ENCODE results near the gene NRP2.

NRP2 gene

DNA sequence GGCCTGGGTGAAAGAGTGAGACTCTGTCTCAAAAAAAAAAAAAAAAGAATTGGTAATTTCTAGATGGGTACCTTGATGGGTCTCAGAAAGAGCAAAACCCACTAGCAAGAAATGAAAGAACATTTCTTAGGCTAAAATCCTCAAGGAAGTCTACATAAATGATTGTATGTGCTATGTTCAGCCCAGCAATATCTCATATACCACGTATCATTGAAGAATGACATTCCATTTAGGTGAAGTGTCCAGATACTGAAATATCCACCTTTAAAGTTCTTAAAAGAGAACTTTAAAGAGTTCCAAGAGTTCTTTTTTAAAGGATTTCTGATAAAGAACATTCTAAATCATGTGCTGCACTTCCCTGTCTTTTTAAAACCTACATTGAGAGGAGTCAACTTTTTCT is 19.2 kb downstream of the NRP2 start:
- TF ChIP-seq GATA3 (IDR thresholded peaks at IDR 0.05; ENCODE audit: low read depth, low read length) (no peak), GATA2 (IDR thresholded peaks at IDR 0.05; ENCODE audit: low read depth, low read length) (no peak)

DNA sequence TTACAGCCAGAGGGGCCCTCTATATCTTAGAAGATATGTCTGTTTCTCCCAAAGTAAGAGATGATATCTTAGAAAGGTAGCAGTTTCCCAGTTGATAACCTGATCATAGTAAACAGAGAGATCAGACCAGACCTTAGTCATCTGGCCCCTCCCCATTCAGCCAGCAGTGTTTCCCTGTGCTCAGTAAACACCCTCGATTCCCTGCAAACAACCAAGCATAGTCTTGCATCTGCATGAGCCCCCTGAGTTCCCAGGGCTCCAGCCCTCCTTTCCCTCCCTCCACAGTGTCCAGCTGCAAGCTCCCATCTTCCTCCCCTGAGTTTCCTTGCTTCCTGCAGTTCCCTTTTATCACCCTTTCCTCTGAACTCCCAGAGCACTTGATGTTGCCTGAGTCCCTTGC is 20.3 kb downstream of the NRP2 start:
- no peak for TF ChIP-seq GATA2 (IDR thresholded peaks at IDR 0.05; ENCODE audit: low read depth, low read length)
- no peak for TF ChIP-seq GATA3 (IDR thresholded peaks at IDR 0.05; ENCODE audit: low read depth, low read length)

GRCh38 chr2:205703471-205704126 is 21.3 kb downstream of the NRP2 start:
- TF ChIP-seq GATA2 (IDR thresholded peaks at IDR 0.05; ENCODE audit: low read depth, low read length): no peak
- TF ChIP-seq GATA3 (IDR thresholded peaks at IDR 0.05; ENCODE audit: low read depth, low read length): no peak

DNA sequence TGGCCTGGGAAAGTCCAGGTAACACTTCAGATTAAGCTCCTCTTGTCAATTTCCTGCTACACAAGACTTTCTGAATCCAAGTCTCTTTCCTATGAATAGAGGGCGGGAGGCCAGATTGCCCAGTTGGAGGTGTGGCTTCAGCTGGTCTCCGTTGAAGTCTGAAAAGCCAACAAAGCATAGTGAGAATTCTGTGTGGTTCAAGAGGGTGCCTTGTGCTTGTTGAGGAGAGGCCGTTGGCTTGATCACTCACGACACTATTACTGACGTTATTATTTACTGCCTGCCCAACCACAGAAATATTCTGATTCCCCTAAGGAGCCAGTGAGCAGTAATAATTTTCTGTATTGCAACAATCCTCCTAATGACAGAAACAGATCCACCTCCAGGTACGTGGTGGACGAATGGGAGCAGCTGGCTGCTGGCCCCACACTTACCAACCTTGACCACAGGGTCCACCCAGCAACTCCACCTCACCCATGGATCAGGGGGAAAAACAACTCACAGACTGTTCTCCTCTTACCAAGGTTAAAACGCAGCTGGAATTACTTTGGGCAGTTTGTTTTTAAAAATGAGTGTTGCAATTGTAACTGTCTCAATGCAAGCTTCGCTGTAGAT is 21.9 kb downstream of the NRP2 start:
- TF ChIP-seq GATA2 (IDR thresholded peaks at IDR 0.05; ENCODE audit: low read depth, low read length) (no peak), GATA3 (IDR thresholded peaks at IDR 0.05; ENCODE audit: low read depth, low read length) (no peak)

DNA sequence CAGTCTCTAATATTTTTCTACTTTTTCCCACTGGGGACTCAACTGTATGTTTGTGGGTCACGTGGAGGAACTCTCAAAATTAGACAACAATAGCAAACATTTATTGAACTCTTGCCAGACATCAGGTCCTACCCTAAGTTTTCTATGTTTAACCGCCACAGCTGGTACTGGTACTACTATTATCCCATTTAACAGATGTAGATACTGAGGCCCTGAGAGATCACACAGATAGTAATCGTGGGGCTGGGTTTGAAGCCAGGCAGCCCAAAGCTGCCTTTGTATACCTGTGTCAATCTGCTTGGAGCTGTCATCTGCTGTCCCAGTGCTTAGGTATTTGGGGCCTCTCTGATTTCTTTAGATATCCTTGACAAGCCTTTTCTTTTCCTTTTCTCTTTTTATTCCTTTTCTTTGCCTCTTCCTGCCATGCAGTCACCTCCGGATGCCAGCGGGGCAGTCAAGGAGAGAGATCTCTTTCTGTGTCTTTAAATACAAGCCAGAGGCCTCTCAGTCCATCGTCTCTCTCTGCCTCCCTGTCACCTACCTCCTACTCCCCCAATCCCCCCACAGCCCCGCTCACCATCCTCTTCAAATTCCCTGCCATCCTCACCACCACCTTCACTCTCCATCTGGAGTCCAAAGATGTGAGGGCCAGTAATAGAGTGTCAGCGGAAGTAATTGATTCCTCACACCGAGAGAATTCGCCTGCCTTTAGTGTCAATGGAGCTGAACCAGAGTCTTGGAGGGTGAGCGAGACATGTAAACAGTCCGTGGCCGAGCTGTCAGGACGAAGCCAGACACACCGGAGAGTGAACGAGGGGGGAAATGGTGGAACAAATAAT is 23.4 kb downstream of the NRP2 start:
- no peak for TF ChIP-seq GATA3 (IDR thresholded peaks at IDR 0.05; ENCODE audit: low read depth, low read length)
- TF ChIP-seq GATA2 (IDR thresholded peaks at IDR 0.05; ENCODE audit: low read depth, low read length): no peak

- TF ChIP-seq GATA2 (IDR thresholded peaks at IDR 0.05; ENCODE audit: low read depth, low read length) (no peak), GATA3 (IDR thresholded peaks at IDR 0.05; ENCODE audit: low read depth, low read length) (no peak)
Measured at GRCh38 chr2:205706769-205707381, 24.6 kb downstream of the NRP2 start.

GRCh38 chr2:205708231-205708631 is 25.9 kb downstream of the NRP2 start:
- TF ChIP-seq GATA3 (IDR thresholded peaks at IDR 0.05; ENCODE audit: low read depth, low read length) (no peak), GATA2 (IDR thresholded peaks at IDR 0.05; ENCODE audit: low read depth, low read length) (no peak)

DNA sequence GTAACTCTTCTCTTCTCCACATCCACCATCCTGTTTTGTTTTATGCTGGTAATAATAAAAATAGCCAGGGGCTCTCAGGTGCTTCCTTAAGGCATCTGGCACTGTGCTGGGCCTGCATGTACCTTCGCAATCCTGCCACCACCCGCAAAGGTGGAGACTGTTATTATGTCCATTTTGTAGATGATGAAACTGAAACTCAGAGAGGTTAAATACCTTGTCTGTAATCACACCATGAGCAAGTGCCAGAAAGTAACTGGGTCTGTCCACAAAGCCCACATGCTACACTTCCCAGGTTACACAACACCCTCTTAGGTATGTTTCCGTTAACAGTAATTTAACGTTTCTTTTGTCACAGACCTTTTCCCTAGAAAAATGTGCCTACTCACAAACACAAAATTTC is 27.0 kb downstream of the NRP2 start:
- TF ChIP-seq GATA3 (IDR thresholded peaks at IDR 0.05; ENCODE audit: low read depth, low read length): no peak
- no peak for TF ChIP-seq GATA2 (IDR thresholded peaks at IDR 0.05; ENCODE audit: low read depth, low read length)

DNA sequence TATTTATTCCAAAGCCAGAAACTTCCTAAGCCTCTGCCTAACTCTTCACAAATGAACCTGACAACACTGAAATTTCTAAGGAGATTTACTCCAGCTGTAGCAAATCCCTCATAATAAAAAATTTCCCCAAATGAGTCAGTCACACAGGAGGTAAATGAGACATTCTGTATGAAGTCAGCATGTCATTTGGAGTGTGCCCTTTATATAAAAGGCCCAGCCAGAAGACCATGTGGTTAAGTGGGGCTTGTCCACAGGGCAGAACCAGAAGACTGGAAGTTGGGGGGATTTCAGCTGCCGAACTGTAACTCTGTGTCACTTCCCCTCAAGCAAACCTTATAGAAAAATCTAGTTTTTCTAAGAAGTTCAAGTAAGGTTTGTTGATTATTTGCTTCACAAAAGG is 30.2 kb downstream of the NRP2 start:
- no peak for TF ChIP-seq GATA2 (IDR thresholded peaks at IDR 0.05; ENCODE audit: low read depth, low read length)
- no peak for TF ChIP-seq GATA3 (IDR thresholded peaks at IDR 0.05; ENCODE audit: low read depth, low read length)

- TF ChIP-seq GATA2 (IDR thresholded peaks at IDR 0.05; ENCODE audit: low read depth, low read length): peak; percentile 15; the same call in 1 of the 2 replicates
- no peak for TF ChIP-seq GATA3 (IDR thresholded peaks at IDR 0.05; ENCODE audit: low read depth, low read length)
Measured at GRCh38 chr2:205713086-205713485, 30.8 kb downstream of the NRP2 start.

DNA sequence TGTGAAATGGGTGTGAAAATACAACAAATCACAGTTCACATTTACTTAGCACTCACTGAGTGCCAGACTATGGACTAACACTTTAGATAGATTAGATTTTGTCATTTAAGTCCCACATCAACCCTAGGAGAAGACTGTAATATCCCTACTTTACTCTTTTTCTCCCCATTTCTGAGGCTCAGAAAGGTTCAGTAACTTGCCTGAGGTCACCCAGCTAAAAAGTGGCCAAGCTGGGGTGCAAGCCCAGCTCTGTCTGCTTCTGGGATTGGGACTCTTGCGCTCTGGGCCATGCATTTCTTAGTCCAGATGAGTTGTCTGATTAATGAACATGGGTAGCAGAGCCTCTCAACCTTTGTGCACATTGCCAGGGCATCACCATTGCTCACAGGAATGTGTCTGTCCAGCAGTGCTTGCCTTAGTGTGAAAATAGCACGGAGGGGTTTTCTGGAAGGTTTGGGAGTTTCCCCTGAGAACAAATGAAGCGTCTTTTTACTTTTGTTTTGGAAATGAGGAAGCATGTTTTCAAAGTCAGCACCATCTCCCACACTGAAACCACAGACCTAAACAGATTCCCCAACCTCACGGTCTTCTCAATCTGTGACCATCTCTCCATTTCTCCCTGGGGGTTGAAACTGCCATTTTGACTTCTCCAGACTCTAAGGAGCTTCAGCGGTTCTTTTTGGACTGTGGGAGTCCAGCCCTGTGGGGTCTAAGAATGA is 31.9 kb downstream of the NRP2 start:
- no peak for TF ChIP-seq GATA3 (IDR thresholded peaks at IDR 0.05; ENCODE audit: low read depth, low read length)
- TF ChIP-seq GATA2 (IDR thresholded peaks at IDR 0.05; ENCODE audit: low read depth, low read length): no peak

DNA sequence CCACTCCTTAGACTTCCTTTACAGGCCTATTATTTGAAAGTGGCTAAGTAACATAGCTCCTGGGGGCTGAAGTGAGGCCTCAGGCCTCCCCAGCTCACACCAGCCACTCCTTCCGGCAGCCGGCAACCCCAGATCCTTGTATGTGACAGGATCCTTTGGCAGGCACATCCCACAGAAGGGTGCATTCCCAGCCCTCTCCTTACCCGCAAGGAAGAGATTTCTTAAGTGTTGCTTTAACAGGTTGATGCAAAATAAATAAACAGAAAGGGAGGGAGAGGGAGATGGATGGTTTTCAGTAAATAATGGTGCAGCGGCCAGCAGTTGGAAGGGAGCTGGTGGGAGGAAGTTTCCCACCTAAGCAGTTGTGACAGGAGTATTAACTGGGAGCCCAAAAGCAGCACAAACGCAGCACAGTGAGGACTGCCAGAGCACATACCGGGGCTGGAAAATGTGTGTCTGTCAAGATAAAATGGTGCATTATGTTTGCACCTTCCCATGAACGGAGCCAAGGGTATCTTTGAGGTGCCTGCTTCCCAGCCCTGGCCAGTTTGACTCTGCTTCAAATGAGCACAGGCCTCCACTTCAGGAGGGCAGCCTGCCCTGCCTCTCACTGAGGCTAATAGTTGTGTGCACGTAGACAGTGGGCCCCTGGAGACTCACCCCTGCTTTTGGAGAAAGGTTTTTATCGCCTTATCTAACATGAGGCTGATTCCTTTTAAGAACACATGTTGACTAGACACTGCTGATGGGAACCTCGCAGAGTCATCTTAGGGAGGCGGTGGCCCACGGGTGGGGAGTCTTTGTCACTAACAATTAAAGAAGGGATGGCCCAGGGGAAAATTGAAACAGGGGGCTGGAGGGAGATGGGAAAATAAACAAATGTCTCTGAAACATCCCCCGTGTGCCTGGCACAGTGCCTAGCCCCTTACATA is 32.8 kb downstream of the NRP2 start:
- TF ChIP-seq GATA3 (IDR thresholded peaks at IDR 0.05; ENCODE audit: low read depth, low read length): no peak
- TF ChIP-seq GATA2 (IDR thresholded peaks at IDR 0.05; ENCODE audit: low read depth, low read length): no peak
